Peyer's patch (tissue), 4 donors: ENCODE measurements around the gene NEUROD2.

Experiments used
- CTCF ChIP-seq, 6 experiments: fragments of 450-650 bp in 4 of 6; fragments of 200-600 bp in 2 of 6; sonication (generic) in 1 of 6; IDR thresholded peaks; one replicate each; pipeline ENCODE4 v1.5.1; 2017 to 2019; ENCODE audit warnings: antibody characterized with exemption in 6 of 6, mild to moderate bottlenecking in 3 of 6, moderate library complexity in 1 of 6
- POLR2A ChIP-seq, 2 donors: fragments of 450-650 bp; IDR thresholded peaks; one replicate each; pipeline ENCODE4 v1.5.1; 2017; ENCODE audit warnings: antibody characterized with exemption in 2 of 2, mild to moderate bottlenecking in 2 of 2, moderate library complexity in 2 of 2

GRCh38 chr17:39624313-39624712, 16.6 kb upstream of the NEUROD2 start:
- TF ChIP-seq CTCF (IDR thresholded peaks at IDR 0.05) (no peak), POLR2A (IDR thresholded peaks at IDR 0.05) (no peak)
